ENCODE results near the gene ACAN. TPM values are rescaled to one million over a fixed set of nuclear protein-coding genes. Genes with fewer than 3 reads are reported as not detected.

ACAN gene
- total RNA-seq, 1 experiment from 2014 or later = not detected

GRCh38 chr15:88764448-88764847 lies 38.8 kb upstream of the ACAN start:
- TF ChIP-seq CTCF (conservative IDR thresholded peaks at IDR 0.05) (no peak), EZH2 (IDR thresholded peaks at IDR 0.05; ENCODE audit: low read depth) (no peak)
- Histone ChIP-seq H4K20me1 (ENCODE audit: insufficient read depth) (no peaks in the 10 kb centered on the region), H3K36me3 (ENCODE audit: low read depth) (no peaks in the 10 kb centered on the region), H3K4me3 (no peak overlapping the region), H3K79me2 (ENCODE audit: low read depth) (no peaks in the 10 kb centered on the region), H3K27me3 (ENCODE audit: insufficient read depth, low read depth) (peaks cover 90% of the 10 kb centered on the region), H3F3A (ENCODE audit: insufficient read depth, low read depth) (no peaks in the 10 kb centered on the region), H3K4me1 (replicated peaks; ENCODE audit: insufficient read depth) (no peaks in the 10 kb centered on the region), H3K4me2 (no peak overlapping the region), H3K27ac (no peak overlapping the region), H3K9me3 (ENCODE audit: insufficient read depth, low read depth) (no peaks in the 10 kb centered on the region), H3K9me2 (ENCODE audit: insufficient read depth) (no peaks in the 10 kb centered on the region), H2AFZ (no peak overlapping the region)
- no peak for DNase-seq
- ChIA-PET CTCF (no interaction called here), POLR2A (ENCODE audit: unreplicated experiment) (no interaction called here)
- BruUV-seq (replicated peaks) = no TSS peak
- intact Hi-C loops (cut with micrococcal nuclease; ENCODE audit: unreplicated experiment) = no loop called here

GRCh38 chr15:88765212-88765611 lies 38.0 kb upstream of the ACAN start:
- Histone ChIP-seq H3K4me3 (no peak overlapping the region), H3K9me2 (ENCODE audit: insufficient read depth) (no peaks in the 10 kb centered on the region), H3K4me1 (replicated peaks; ENCODE audit: insufficient read depth) (no peaks in the 10 kb centered on the region), H3K9me3 (ENCODE audit: insufficient read depth, low read depth) (no peaks in the 10 kb centered on the region), H3K4me2 (no peak overlapping the region), H3F3A (ENCODE audit: insufficient read depth, low read depth) (no peaks in the 10 kb centered on the region), H2AFZ (no peak overlapping the region), H3K36me3 (ENCODE audit: low read depth) (no peaks in the 10 kb centered on the region), H3K27me3 (ENCODE audit: insufficient read depth, low read depth) (peaks cover 92% of the 10 kb centered on the region), H3K79me2 (ENCODE audit: low read depth) (no peaks in the 10 kb centered on the region), H4K20me1 (ENCODE audit: insufficient read depth) (no peaks in the 10 kb centered on the region), H3K27ac (no peak overlapping the region)
- ChIA-PET POLR2A (ENCODE audit: unreplicated experiment) (no interaction called here), CTCF (no interaction called here)
- BruUV-seq (replicated peaks) = no TSS peak
- DNase-seq = no peak
- no peak for TF ChIP-seq EZH2 (IDR thresholded peaks at IDR 0.05; ENCODE audit: low read depth)
- no peak for TF ChIP-seq CTCF (conservative IDR thresholded peaks at IDR 0.05)
- intact Hi-C loops (cut with micrococcal nuclease; ENCODE audit: unreplicated experiment) = no loop called here

- H3K4me2 ChIP-seq = peak overlapping the region; percentile 28; the same call in 1 of the 2 replicates
- CTCF ChIA-PET = no interaction called here
- H3K27me3 ChIP-seq (ENCODE audit: insufficient read depth, low read depth) = peaks cover 70% of the 10 kb centered on the region
Observed at GRCh38 chr15:88769161-88769971, 33.9 kb upstream of the ACAN start.

More at GRCh38 chr15:88769161-88769971, 33.9 kb upstream of the ACAN start:
- intact Hi-C loops (cut with micrococcal nuclease; ENCODE audit: unreplicated experiment) = no loop called here
- Histone ChIP-seq H3K36me3 (ENCODE audit: low read depth) (no peaks in the 10 kb centered on the region), H3K79me2 (ENCODE audit: low read depth) (no peaks in the 10 kb centered on the region), H3K4me1 (replicated peaks; ENCODE audit: insufficient read depth) (no peaks in the 10 kb centered on the region), H3K9me2 (ENCODE audit: insufficient read depth) (no peaks in the 10 kb centered on the region), H3F3A (ENCODE audit: insufficient read depth, low read depth) (no peaks in the 10 kb centered on the region), H3K4me3 (no peak overlapping the region), H4K20me1 (ENCODE audit: insufficient read depth) (no peaks in the 10 kb centered on the region), H3K27ac (no peak overlapping the region), H2AFZ (no peak overlapping the region), H3K9me3 (ENCODE audit: insufficient read depth, low read depth) (no peaks in the 10 kb centered on the region)
- TF ChIP-seq EZH2 (IDR thresholded peaks at IDR 0.05; ENCODE audit: low read depth) = no peak
- TF ChIP-seq CTCF (conservative IDR thresholded peaks at IDR 0.05) = no peak
- BruUV-seq (replicated peaks) = no TSS peak
- DNase-seq = no peak
- POLR2A ChIA-PET (ENCODE audit: unreplicated experiment) = no interaction called here

All from PC-9 (cell line).